Ascending aorta (tissue), 2 donors: ENCODE data around the gene RBKS. TPM values are rescaled to one million over a fixed set of nuclear protein-coding genes. Genes with fewer than 3 reads are reported as not detected.

Experiments used
- DNase-seq, 2 donors: peaks; one replicate each; pipeline ENCODE4 v3.0.0-alpha.2; 2019; ENCODE audit warnings: low spot score in 2 of 2
- H3K27ac ChIP-seq, 2 donors: fragments of 200-600 bp; sonication (generic); one replicate each; pipeline ENCODE4 v1.5.1; 2016 to 2017; ENCODE audit warnings: mild to moderate bottlenecking in 1 of 2
- H3K27me3 ChIP-seq: fragments of 200-600 bp; sonication (generic); one replicate; pipeline ENCODE4 v1.5.1; 2017
- H3K36me3 ChIP-seq, 2 donors: fragments of 200-600 bp; sonication (generic); one replicate each; pipeline ENCODE4 v1.5.1; 2016
- H3K4me1 ChIP-seq, 2 donors: fragments of 200-600 bp; sonication (generic); one replicate each; pipeline ENCODE4 v1.5.1; 2016 to 2017; ENCODE audit warnings: mild to moderate bottlenecking in 1 of 2
- H3K4me3 ChIP-seq, 2 donors: fragments of 200-600 bp; sonication (generic); one replicate each; pipeline ENCODE4 v1.5.1; 2016 to 2017; ENCODE audit warnings: mild to moderate bottlenecking in 1 of 2
- H3K9me3 ChIP-seq, 2 donors: fragments of 200-600 bp; sonication (generic); one replicate each; pipeline ENCODE4 v1.5.1; 2016
- CTCF ChIP-seq, 3 experiments: fragments of 200-600 bp in 2 of 3; fragments of 450-650 bp in 1 of 3; sonication (generic) in 2 of 3; IDR thresholded peaks; one replicate each; pipeline ENCODE4 v1.5.1; 2016 to 2019; ENCODE audit warnings: antibody characterized with exemption in 3 of 3, mild to moderate bottlenecking in 1 of 3, moderate library complexity in 1 of 3
- intact Hi-C: fragments of 100-400 bp; cut with DNase I; formaldehyde crosslinking; loops from one replicate; pipeline ENCODE4 v1.15.1; 2023
- total RNA-seq: library from RNA; depleted of rRNA; stranded (reverse); fragments of >200 nt; gene quantifications from one replicate; pipeline ENCODE4 v1.1.0, GENCODE V29; 2016

Gene RBKS
- total RNA-seq, 1 donor from 2014 or later = not detected

- TF ChIP-seq CTCF (IDR thresholded peaks at IDR 0.05) = no peak
- no peak overlapping the region for H3K4me3 ChIP-seq
- no peaks in the 10 kb centered on the region for H3K27me3 ChIP-seq
- H3K27ac ChIP-seq = peak overlapping the region; percentile 90
- no peaks in the 10 kb centered on the region for H3K36me3 ChIP-seq
- no peaks in the 10 kb centered on the region for H3K9me3 ChIP-seq
- no peak for DNase-seq
- intact Hi-C loops = no loop called here
- H3K4me1 ChIP-seq = peaks cover 5 to 18% of the 10 kb centered on the region in 2 donors
Measured at GRCh38 chr2:27736890-27737204, 153.3 kb downstream of the RBKS start.

GRCh38 chr2:27736031-27736889, 153.9 kb downstream of the RBKS start:
- peak overlapping the region; percentile 90 for H3K27ac ChIP-seq
- H3K27me3 ChIP-seq = no peaks in the 10 kb centered on the region
- H3K4me3 ChIP-seq = peak overlapping the region; percentile 50 to 67
- no peak for DNase-seq
- no peaks in the 10 kb centered on the region for H3K9me3 ChIP-seq
- no peaks in the 10 kb centered on the region for H3K36me3 ChIP-seq
- no peak for TF ChIP-seq CTCF (IDR thresholded peaks at IDR 0.05)
- intact Hi-C loops = no loop called here
- H3K4me1 ChIP-seq = peaks cover 5 to 18% of the 10 kb centered on the region in 2 donors

GRCh38 chr2:27735263-27735904, 154.8 kb downstream of the RBKS start:
- Histone ChIP-seq H3K9me3 (no peaks in the 10 kb centered on the region), H3K4me3 (peak overlapping the region; percentile 50 to 67), H3K4me1 (peaks cover 5 to 18% of the 10 kb centered on the region in 2 donors), H3K27ac (peak overlapping the region; percentile 90), H3K27me3 (no peaks in the 10 kb centered on the region), H3K36me3 (no peaks in the 10 kb centered on the region)
- peak; percentile 60 to 94 for DNase-seq
- intact Hi-C loops = loop anchor here (2.0 kb wide), 1 partner anchor 35 kb away; the partner anchor contains the start of gene MRPL33
- no peak for TF ChIP-seq CTCF (IDR thresholded peaks at IDR 0.05)

- Histone ChIP-seq H3K27me3 (no peaks in the 10 kb centered on the region), H3K36me3 (no peaks in the 10 kb centered on the region), H3K27ac (peak overlapping the region; percentile 90), H3K4me1 (peaks cover 5 to 18% of the 10 kb centered on the region in 2 donors), H3K4me3 (no peak overlapping the region), H3K9me3 (no peaks in the 10 kb centered on the region)
- intact Hi-C loops = loop anchor here (2.0 kb wide), 1 partner anchor 36 kb away; the partner anchor contains the start of gene MRPL33
- no peak for DNase-seq
- no peak for TF ChIP-seq CTCF (IDR thresholded peaks at IDR 0.05)
Measured at GRCh38 chr2:27734305-27734704, 155.9 kb downstream of the RBKS start.

Other genes starting within 250 kb of the RBKS start
- gene SUPT7L, start 226.8 kb downstream of the RBKS start, total RNA-seq = 6.1 TPM
- gene SLC4A1AP, start 226.5 kb downstream of the RBKS start, total RNA-seq = 26.8 TPM
- 3.4 TPM for gene MRPL33, start 118.7 kb downstream of the RBKS start, total RNA-seq
- gene BABAM2, start 342 bp upstream of the RBKS start, total RNA-seq = 19.6 TPM